Measurements from ENCODE around the gene RECQL5. TPM values are rescaled to one million over a fixed set of nuclear protein-coding genes. Genes with fewer than 3 reads are reported as not detected.

Gene RECQL5
- total RNA-seq, 3 donors from 2014 or later = 29.3 to 41.9 (median 30.1) TPM

DNA sequence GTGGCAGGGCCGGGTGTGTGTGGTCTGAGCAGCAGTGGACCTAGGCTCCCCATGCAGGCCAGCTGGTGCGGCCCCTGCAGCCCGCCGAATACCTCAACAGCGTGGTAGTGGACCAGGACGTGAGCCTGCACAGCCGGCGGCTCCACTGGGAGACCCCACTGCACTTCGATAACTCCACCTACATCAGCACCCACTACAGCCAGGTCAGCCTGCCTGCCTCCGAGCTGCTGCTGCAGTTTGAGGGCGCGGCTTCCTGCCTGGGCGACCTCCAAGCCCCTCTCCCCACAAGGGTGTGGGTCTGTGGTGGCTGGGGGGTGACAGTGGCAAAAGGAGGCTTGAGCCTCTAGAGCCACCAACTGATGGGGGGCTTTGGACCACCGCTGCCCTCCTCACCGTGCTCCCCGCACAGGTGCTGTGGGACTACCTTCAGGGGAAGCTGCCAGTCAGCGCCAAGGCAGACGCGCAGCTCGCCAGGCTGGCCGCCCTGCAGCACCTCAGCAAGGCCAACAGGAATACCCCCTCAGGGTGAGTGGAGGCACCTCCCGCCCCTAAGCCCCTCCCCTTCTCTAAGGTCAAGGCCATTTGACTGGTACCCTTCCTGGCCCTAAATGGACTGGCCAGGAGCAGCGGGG lies 42.1 kb downstream of the RECQL5 start:
- ATAC-seq = no peak
- intact Hi-C loops (cut with DNase I, micrococcal nuclease) = no loop called here

DNA sequence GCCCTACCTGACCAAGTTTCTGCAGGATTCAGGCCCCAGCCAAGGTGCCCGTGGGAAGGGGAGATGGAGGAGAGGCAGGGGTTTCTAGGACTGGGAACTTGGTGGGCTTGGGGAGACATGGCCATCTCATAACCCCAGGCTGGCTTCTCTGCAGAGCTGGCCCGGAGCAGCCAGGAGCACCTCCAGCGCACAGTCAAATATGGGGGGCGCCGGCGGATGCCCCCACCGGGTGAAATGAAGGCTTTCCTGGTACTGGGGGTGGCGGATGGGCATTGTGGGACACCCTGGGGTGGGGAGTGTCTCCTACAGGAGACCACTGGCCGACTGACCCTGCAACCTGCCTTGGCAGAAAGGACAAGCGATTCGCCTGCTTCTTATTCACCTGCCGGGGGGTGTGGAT lies 42.9 kb downstream of the RECQL5 start:
- no peaks in the 10 kb centered on the region for H3K36me3 ChIP-seq (ENCODE audit: low read depth)
- ATAC-seq (no peak), DNase-seq (no peak)
- TF ChIP-seq, protein P1, sequence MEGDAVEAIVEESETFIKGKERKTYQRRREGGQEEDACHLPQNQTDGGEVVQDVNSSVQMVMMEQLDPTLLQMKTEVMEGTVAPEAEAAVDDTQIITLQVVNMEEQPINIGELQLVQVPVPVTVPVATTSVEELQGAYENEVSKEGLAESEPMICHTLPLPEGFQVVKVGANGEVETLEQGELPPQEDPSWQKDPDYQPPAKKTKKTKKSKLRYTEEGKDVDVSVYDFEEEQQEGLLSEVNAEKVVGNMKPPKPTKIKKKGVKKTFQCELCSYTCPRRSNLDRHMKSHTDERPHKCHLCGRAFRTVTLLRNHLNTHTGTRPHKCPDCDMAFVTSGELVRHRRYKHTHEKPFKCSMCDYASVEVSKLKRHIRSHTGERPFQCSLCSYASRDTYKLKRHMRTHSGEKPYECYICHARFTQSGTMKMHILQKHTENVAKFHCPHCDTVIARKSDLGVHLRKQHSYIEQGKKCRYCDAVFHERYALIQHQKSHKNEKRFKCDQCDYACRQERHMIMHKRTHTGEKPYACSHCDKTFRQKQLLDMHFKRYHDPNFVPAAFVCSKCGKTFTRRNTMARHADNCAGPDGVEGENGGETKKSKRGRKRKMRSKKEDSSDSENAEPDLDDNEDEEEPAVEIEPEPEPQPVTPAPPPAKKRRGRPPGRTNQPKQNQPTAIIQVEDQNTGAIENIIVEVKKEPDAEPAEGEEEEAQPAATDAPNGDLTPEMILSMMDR (IDR thresholded peaks at IDR 0.05) = no peak
- H3K9me3 ChIP-seq = no peaks in the 10 kb centered on the region
- H3K4me1 ChIP-seq (ENCODE audit: low read depth) = no peaks in the 10 kb centered on the region
- H3K4me3 ChIP-seq = no peak overlapping the region
- intact Hi-C loops (cut with DNase I, micrococcal nuclease) = no loop called here

More for the DNA sequence above, 42.1 kb downstream of the RECQL5 start:
- H3K4me3 ChIP-seq = no peak overlapping the region
- no peaks in the 10 kb centered on the region for H3K36me3 ChIP-seq (ENCODE audit: low read depth)
- TF ChIP-seq, protein P1 (IDR thresholded peaks at IDR 0.05) = no peak
- no peaks in the 10 kb centered on the region for H3K9me3 ChIP-seq
- no peak for DNase-seq
- H3K4me1 ChIP-seq (ENCODE audit: low read depth) = no peaks in the 10 kb centered on the region

DNA sequence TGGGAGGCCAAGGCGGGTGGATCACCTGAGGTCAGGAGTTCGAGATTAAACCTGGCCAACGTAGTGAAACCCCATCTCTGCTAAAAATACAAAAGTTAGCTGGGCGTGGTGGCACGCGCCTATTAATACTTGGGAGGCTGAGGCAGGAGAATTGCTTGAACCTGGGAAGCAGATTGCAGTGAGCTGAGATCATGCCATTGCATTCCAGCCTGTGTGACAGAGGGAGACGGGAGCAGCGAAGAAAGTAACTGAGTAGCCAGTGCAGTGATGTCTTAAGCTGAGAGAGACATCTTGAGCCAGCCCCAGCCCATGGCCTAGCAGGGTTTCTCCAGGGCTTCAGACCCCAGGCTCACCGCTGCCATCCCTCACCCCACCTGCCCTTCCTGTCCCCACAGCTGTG lies 43.6 kb downstream of the RECQL5 start:
- ATAC-seq (no peak), DNase-seq (no peak)
- Histone ChIP-seq H3K4me1 (ENCODE audit: low read depth) (no peaks in the 10 kb centered on the region), H3K4me3 (no peak overlapping the region), H3K36me3 (ENCODE audit: low read depth) (no peaks in the 10 kb centered on the region), H3K9me3 (no peaks in the 10 kb centered on the region)
- TF ChIP-seq, protein P1 (IDR thresholded peaks at IDR 0.05) = no peak
- intact Hi-C loops (cut with DNase I, micrococcal nuclease) = no loop called here

DNA sequence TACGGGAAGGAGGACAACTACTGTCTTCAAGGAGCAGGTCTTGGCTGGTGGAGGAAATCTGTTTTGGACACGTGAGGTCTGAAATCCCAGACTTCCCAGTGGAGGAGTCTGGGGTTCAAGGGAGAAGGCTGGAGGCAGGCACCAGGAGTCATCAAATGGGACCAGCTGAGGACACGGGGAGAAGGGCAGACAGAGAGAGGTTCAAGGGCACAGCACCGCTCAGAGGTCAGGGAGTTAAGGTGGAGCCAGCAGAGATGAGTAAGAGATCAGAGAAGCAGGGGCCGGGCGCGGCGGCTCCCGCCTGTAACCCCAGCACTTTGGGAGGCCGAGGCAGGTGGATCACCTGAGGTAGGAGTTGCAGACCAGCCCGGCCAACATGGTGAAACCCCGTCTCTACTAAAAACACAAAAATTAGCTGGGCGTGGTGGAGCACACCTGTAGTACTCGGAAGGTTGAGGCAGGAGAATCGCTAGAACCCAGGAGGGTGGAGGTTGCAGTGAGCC lies 44.1 kb downstream of the RECQL5 start:
- Histone ChIP-seq H3K4me1 (ENCODE audit: low read depth) (peaks cover 3% of the 10 kb centered on the region), H3K4me3 (no peak overlapping the region), H3K9me3 (no peaks in the 10 kb centered on the region), H3K36me3 (ENCODE audit: low read depth) (no peaks in the 10 kb centered on the region)
- DNase-seq (no peak), ATAC-seq (no peak)
- TF ChIP-seq, protein P1 (IDR thresholded peaks at IDR 0.05) = no peak
- intact Hi-C loops (cut with DNase I, micrococcal nuclease) = no loop called here

DNA sequence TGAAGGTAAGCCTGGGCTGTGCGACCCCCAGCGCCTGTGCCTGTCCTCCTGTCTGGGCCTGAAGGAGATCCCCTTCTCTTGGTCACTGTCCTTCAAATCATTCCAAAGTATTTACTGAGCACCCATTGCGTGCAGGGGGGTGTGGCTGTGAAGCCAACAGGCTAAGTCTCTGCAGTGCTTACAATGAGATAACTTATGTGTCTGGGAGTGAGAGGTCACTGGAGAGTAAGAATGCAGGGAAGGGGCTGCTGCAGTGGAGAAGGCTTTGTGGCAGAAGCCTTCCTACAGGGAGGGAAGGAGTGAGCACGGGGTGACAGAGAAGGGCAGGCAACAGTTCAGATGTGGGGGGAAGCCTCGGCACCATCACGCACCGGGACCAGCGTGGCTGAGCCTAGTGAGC lies 44.9 kb downstream of the RECQL5 start:
- Histone ChIP-seq H3K4me3 (no peak overlapping the region), H3K9me3 (no peaks in the 10 kb centered on the region), H3K4me1 (ENCODE audit: low read depth) (peaks cover 9% of the 10 kb centered on the region), H3K36me3 (ENCODE audit: low read depth) (no peaks in the 10 kb centered on the region)
- no peak for ATAC-seq
- TF ChIP-seq, protein P1 (IDR thresholded peaks at IDR 0.05) = no peak
- intact Hi-C loops (cut with DNase I, micrococcal nuclease) = no loop called here
- DNase-seq = no peak
